H9 (cell line): ENCODE results near the gene NPHP4. TPM values are rescaled to one million over a fixed set of nuclear protein-coding genes. Genes with fewer than 3 reads are reported as not detected.
"Not testable (repeated sequence)": the region's sequence is repeated elsewhere in the genome, so short reads cannot be mapped to it uniquely, and the experiment has no call there.

Experiments used
- DNase-seq: peaks from one replicate; pipeline ENCODE4 v3.0.0-alpha.2; 2017
- H2AFZ ChIP-seq: one replicate; pipeline ENCODE4 v1.6.1; 2013; ENCODE audit warnings: mild to moderate bottlenecking, low read length, control low read depth, moderate library complexity
- H2AK5ac ChIP-seq: 2 replicates; pipeline ENCODE4 v1.6.1; 2013; ENCODE audit warnings: low read length, control low read depth, mixed read lengths; ENCODE audit not compliant: insufficient read length
- H2BK120ac ChIP-seq: one replicate; pipeline ENCODE4 v1.6.1; 2013; ENCODE audit warnings: low read depth, mild to moderate bottlenecking, low read length, control low read depth, inconsistent platforms; ENCODE audit not compliant: poor library complexity, severe bottlenecking
- H2BK12ac ChIP-seq: 2 replicates; pipeline ENCODE4 v1.6.1; 2013; ENCODE audit warnings: low read length, control low read depth, mixed read lengths, low read depth; ENCODE audit not compliant: insufficient read length
- H2BK15ac ChIP-seq: 2 replicates; pipeline ENCODE4 v1.6.1; 2013; ENCODE audit warnings: low read depth, low read length, control low read depth
- H2BK20ac ChIP-seq: one replicate; pipeline ENCODE4 v1.6.1; 2013; ENCODE audit warnings: low read depth, mild to moderate bottlenecking, low read length, control low read depth, inconsistent platforms; ENCODE audit not compliant: poor library complexity, severe bottlenecking
- H2BK5ac ChIP-seq: 2 replicates; pipeline ENCODE4 v1.6.1; 2013; ENCODE audit warnings: low read length, control low read depth, mixed read lengths; ENCODE audit not compliant: insufficient read length
- H3K14ac ChIP-seq: 2 replicates; pipeline ENCODE4 v1.6.1; 2013; ENCODE audit warnings: low read length, control low read depth; ENCODE audit not compliant: insufficient read depth
- H3K18ac ChIP-seq: 2 replicates; pipeline ENCODE4 v1.6.1; 2013; ENCODE audit warnings: low read depth, mild to moderate bottlenecking, mixed read lengths, low read length, control low read depth; ENCODE audit not compliant: insufficient read length
- H3K23ac ChIP-seq: 2 replicates; pipeline ENCODE4 v1.6.1; 2013; ENCODE audit warnings: low read length, control low read depth, mixed read lengths, low read depth; ENCODE audit not compliant: insufficient read length
- H3K23me2 ChIP-seq: 2 replicates; pipeline ENCODE4 v1.6.1; 2013; ENCODE audit warnings: low read depth, mild to moderate bottlenecking, mixed read lengths, low read length, control low read depth; ENCODE audit not compliant: insufficient read length, poor library complexity, severe bottlenecking
- H3K27ac ChIP-seq: 2 replicates; pipeline ENCODE4 v1.5.1; 2013; ENCODE audit warnings: low read length, control low read depth, mixed read lengths, low read depth; ENCODE audit not compliant: insufficient read length
- H3K27me3 ChIP-seq: 2 replicates; pipeline ENCODE4 v1.6.1; 2013; ENCODE audit warnings: low read length, control low read depth, inconsistent platforms; ENCODE audit not compliant: insufficient read depth
- H3K4ac ChIP-seq: 2 replicates; pipeline ENCODE4 v1.6.1; 2013; ENCODE audit warnings: low read depth, mild to moderate bottlenecking, control low read depth, inconsistent platforms, low read length, moderate library complexity
- H3K4me1 ChIP-seq: 2 replicates; pipeline ENCODE4 v1.6.1; 2013; ENCODE audit warnings: low read length, control low read depth, inconsistent platforms; ENCODE audit not compliant: insufficient read depth
- H3K4me2 ChIP-seq: 2 replicates; pipeline ENCODE4 v1.6.1; 2013; ENCODE audit warnings: low read length, control low read depth, mixed read lengths; ENCODE audit not compliant: insufficient read length, insufficient read depth
- H3K56ac ChIP-seq: 2 replicates; pipeline ENCODE4 v1.6.1; 2013; ENCODE audit warnings: low read depth, mild to moderate bottlenecking, mixed read lengths, low read length, control low read depth; ENCODE audit not compliant: insufficient read length
- H3K79me1 ChIP-seq: 2 replicates; pipeline ENCODE4 v1.6.1; 2013; ENCODE audit warnings: low read depth, mild to moderate bottlenecking, moderate library complexity, low read length, control low read depth, inconsistent platforms; ENCODE audit not compliant: insufficient read depth, poor library complexity, severe bottlenecking
- H3K79me2 ChIP-seq: 2 replicates; pipeline ENCODE4 v1.6.1; 2013; ENCODE audit warnings: low read length, control low read depth, inconsistent platforms; ENCODE audit not compliant: insufficient read depth
- H3K9ac ChIP-seq: 2 replicates; pipeline ENCODE4 v1.6.1; 2013; ENCODE audit warnings: low read length, control low read depth, mixed read lengths; ENCODE audit not compliant: insufficient read length; ENCODE audit errors: extremely low read depth
- H3K9me3 ChIP-seq: one replicate; pipeline ENCODE4 v1.6.1; 2013; ENCODE audit warnings: low read depth, low read length, inconsistent platforms; ENCODE audit not compliant: control insufficient read depth
- H3T11ph ChIP-seq: one replicate; pipeline ENCODE4 v1.6.1; 2013; ENCODE audit warnings: mild to moderate bottlenecking, low read length, control low read depth, inconsistent platforms
- H4K20me1 ChIP-seq: one replicate; pipeline ENCODE4 v1.6.1; 2013; ENCODE audit not compliant: control insufficient read depth, insufficient read length, insufficient read depth
- H4K5ac ChIP-seq: 2 replicates; pipeline ENCODE4 v1.6.1; 2013; ENCODE audit warnings: low read depth, mild to moderate bottlenecking, mixed read lengths, low read length, control low read depth; ENCODE audit not compliant: insufficient read length
- H4K8ac ChIP-seq: replicated peaks from 2 replicates; pipeline ENCODE4 v1.6.1; 2013; ENCODE audit warnings: low read length, control low read depth, mixed read lengths, low read depth; ENCODE audit not compliant: insufficient read length
- H4K91ac ChIP-seq: 2 replicates; pipeline ENCODE4 v1.6.1; 2013; ENCODE audit warnings: low read depth, mild to moderate bottlenecking, moderate library complexity, mixed read lengths, low read length, control low read depth; ENCODE audit not compliant: insufficient read length
- H3K27ac Mint-ChIP-seq, 3 experiments: 2 replicates in 2 of 3; 3 replicates in 1 of 3; pipeline ENCODE4 v1.8.0; 2020 to 2021; ENCODE audit warnings: mixed read lengths in 3 of 3, mild to moderate bottlenecking in 1 of 3, moderate library complexity in 1 of 3
- H3K27me3 Mint-ChIP-seq: 2 replicates; pipeline ENCODE4 v1.8.0; 2021; ENCODE audit warnings: low read depth, mild to moderate bottlenecking, moderate library complexity, mixed read lengths
- H3K36me3 Mint-ChIP-seq, 3 experiments: 2 replicates in 2 of 3; 3 replicates in 1 of 3; pipeline ENCODE4 v1.8.0; 2020 to 2021; ENCODE audit warnings: low read depth in 3 of 3, mixed read lengths in 3 of 3; ENCODE audit not compliant: insufficient read depth in 1 of 3
- H3K4me1 Mint-ChIP-seq, 2 experiments: 2 replicates each; pipeline ENCODE4 v1.8.0; 2020; ENCODE audit warnings: mixed read lengths in 2 of 2
- H3K4me3 Mint-ChIP-seq, 2 experiments: 2 replicates in 1 of 2; 3 replicates in 1 of 2; pipeline ENCODE4 v1.8.0; 2020 to 2021; ENCODE audit warnings: mild to moderate bottlenecking in 2 of 2, mixed read lengths in 2 of 2, moderate library complexity in 1 of 2
- H3K9me3 Mint-ChIP-seq, 2 experiments: 2 replicates in 1 of 2; 3 replicates in 1 of 2; pipeline ENCODE4 v1.8.0; 2020; ENCODE audit warnings: mild to moderate bottlenecking in 2 of 2, mixed read lengths in 2 of 2, moderate library complexity in 1 of 2
- WGBS: extraction: QIAGEN DNeasy Blood & Tissue Kit; methylation state at CpG from one replicate; pipeline ENCODE4 v1.1.7; 2013; ENCODE audit warnings: missing lambda C conversion rate, low lambda C conversion rate, mixed read lengths; ENCODE audit not compliant: insufficient read length; ENCODE audit errors: extremely low coverage; 5-methylcytosine and 5-hydroxymethylcytosine counted together
- total RNA-seq: library from RNA; stranded (reverse); gene quantifications from 2 replicates; pipeline ENCODE4 v1.2.1, GENCODE V29; 2021
- TF ChIP-seq, protein P1 (sequence below): fragments of 200-600 bp; sonication (generic); conservative IDR thresholded peaks from 3 replicates; pipeline ENCODE4 v1.8.0; 2021; ENCODE audit warnings: antibody characterized with exemption, mild to moderate bottlenecking

NPHP4 gene
- total RNA-seq, 1 experiment from 2014 or later, result 17.6 TPM

DNA sequence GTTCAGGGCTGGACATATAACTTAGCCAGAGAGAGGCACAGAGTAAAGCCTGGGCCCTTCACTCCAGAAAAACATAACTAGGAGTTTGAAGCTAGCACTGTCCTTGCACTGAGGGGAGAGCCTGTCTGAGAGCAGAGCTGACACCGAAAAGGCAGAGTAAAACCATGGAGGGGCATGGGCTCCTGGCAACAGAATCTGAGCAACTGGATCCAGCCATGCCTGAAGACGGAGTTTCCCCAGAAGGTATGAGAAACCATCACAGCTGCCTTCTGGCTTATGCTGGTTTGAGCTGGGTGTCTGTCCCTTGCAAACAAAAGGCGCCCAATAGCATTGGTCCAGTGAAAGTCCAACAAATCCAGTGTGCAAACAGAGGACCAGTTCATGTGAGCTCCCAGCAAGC is 137.5 kb downstream of the NPHP4 start:
- H4K5ac ChIP-seq, result no peak overlapping the region
- H3T11ph ChIP-seq, result no peak overlapping the region
- Mint-ChIP-seq H3K9me3 (peaks cover 0 to 9% of the 10 kb centered on the region in 2 experiments; a peak in 2 of 5 replicates), H3K4me3 (no peak overlapping the region), H3K36me3 (peaks cover 2 to 5% (median 4%) of the 10 kb centered on the region in 3 experiments; a peak in 4 of 7 replicates), H3K4me1 (peaks cover 10 to 12% of the 10 kb centered on the region in 2 experiments), H3K27me3 (peaks cover 2% of the 10 kb centered on the region), H3K27ac (no peak overlapping the region; a peak in 1 of 7 replicates)
- no peaks in the 10 kb centered on the region for H4K20me1 ChIP-seq
- H3K9ac ChIP-seq, result no peak overlapping the region
- H2AK5ac ChIP-seq, result no peak overlapping the region
- no peaks in the 10 kb centered on the region for H3K79me2 ChIP-seq
- H3K4me2 ChIP-seq, result no peak overlapping the region
- no peaks in the 10 kb centered on the region for H3K23me2 ChIP-seq
- H3K9me3 ChIP-seq, result no peaks in the 10 kb centered on the region
- H2BK12ac ChIP-seq, result no peak overlapping the region
- no peak overlapping the region for H2BK20ac ChIP-seq
- H3K27me3 ChIP-seq, result no peaks in the 10 kb centered on the region
- H3K4ac ChIP-seq, result no peak overlapping the region
- no peak overlapping the region for H4K91ac ChIP-seq
- H3K27ac ChIP-seq, result no peak overlapping the region
- H3K79me1 ChIP-seq, result no peaks in the 10 kb centered on the region
- WGBS, result no CpG with 5 or more reads among the region's 3 CpGs
- no peak overlapping the region for H3K56ac ChIP-seq
- no peak overlapping the region for H2BK15ac ChIP-seq
- H3K4me1 ChIP-seq, result no peaks in the 10 kb centered on the region
- no peak overlapping the region for H2BK120ac ChIP-seq
- no peak for DNase-seq
- TF ChIP-seq, protein P1, sequence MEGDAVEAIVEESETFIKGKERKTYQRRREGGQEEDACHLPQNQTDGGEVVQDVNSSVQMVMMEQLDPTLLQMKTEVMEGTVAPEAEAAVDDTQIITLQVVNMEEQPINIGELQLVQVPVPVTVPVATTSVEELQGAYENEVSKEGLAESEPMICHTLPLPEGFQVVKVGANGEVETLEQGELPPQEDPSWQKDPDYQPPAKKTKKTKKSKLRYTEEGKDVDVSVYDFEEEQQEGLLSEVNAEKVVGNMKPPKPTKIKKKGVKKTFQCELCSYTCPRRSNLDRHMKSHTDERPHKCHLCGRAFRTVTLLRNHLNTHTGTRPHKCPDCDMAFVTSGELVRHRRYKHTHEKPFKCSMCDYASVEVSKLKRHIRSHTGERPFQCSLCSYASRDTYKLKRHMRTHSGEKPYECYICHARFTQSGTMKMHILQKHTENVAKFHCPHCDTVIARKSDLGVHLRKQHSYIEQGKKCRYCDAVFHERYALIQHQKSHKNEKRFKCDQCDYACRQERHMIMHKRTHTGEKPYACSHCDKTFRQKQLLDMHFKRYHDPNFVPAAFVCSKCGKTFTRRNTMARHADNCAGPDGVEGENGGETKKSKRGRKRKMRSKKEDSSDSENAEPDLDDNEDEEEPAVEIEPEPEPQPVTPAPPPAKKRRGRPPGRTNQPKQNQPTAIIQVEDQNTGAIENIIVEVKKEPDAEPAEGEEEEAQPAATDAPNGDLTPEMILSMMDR, result no peak
- no peak overlapping the region for H2BK5ac ChIP-seq
- no peak overlapping the region for H3K14ac ChIP-seq
- H4K8ac ChIP-seq, result no peak overlapping the region
- H2AFZ ChIP-seq, result no peak overlapping the region
- no peak overlapping the region for H3K23ac ChIP-seq
- no peak overlapping the region for H3K18ac ChIP-seq

DNA sequence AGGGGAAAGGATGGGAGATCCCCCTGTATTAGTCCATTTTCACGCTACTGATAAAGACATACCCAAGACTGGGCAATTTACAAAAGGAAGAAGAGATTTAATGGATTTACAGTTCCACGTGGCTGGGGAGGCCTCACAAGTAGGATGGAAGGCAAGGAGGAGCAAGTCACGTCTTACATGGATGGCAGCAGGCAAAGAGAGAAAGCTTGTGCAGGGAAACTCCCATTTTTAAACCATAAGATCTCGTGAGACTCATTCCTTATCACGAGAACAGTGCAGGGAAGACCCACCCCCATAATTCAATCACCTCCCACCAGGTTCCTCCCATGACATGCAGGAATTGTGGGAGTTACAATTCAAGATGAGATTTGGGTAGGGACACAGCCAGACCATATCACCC is 138.4 kb downstream of the NPHP4 start:
- DNase-seq, H3K14ac ChIP-seq, H3K9ac ChIP-seq, H2BK20ac ChIP-seq, H3T11ph ChIP-seq, H3K56ac ChIP-seq, H3K79me2 ChIP-seq, H2BK12ac ChIP-seq, H2BK5ac ChIP-seq, H2AK5ac ChIP-seq, H3K23me2 ChIP-seq, H4K91ac ChIP-seq, H4K5ac ChIP-seq, H3K9me3 Mint-ChIP-seq, H3K27ac ChIP-seq, H3K4me1 ChIP-seq, H2AFZ ChIP-seq, H3K27me3 ChIP-seq, H3K4me2 ChIP-seq, H3K18ac ChIP-seq, H3K4ac ChIP-seq, H3K27me3 Mint-ChIP-seq, H3K4me3 Mint-ChIP-seq, H2BK15ac ChIP-seq, H3K9me3 ChIP-seq, H3K36me3 Mint-ChIP-seq, H3K79me1 ChIP-seq, H2BK120ac ChIP-seq, H4K20me1 ChIP-seq, H4K8ac ChIP-seq, H3K23ac ChIP-seq: not testable (repeated sequence)
- Mint-ChIP-seq H3K4me1 (peaks cover 10 to 12% of the 10 kb centered on the region in 2 experiments), H3K27ac (peak overlapping the region in 1 of 3 experiments; percentile 11; a peak in 1 of 7 replicates)
- no CpG with 5 or more reads among the region's 5 CpGs for WGBS
